NCI-H526 treated with DMSO at 0.1 percent for 48 hours (cell line): Measurements from ENCODE around the gene ARHGEF4.

Source experiments
- DNase-seq: peaks from one replicate; lab custom pipeline; 2025; lab: John Stamatoyannopoulos, UW

ARHGEF4 gene

DNA sequence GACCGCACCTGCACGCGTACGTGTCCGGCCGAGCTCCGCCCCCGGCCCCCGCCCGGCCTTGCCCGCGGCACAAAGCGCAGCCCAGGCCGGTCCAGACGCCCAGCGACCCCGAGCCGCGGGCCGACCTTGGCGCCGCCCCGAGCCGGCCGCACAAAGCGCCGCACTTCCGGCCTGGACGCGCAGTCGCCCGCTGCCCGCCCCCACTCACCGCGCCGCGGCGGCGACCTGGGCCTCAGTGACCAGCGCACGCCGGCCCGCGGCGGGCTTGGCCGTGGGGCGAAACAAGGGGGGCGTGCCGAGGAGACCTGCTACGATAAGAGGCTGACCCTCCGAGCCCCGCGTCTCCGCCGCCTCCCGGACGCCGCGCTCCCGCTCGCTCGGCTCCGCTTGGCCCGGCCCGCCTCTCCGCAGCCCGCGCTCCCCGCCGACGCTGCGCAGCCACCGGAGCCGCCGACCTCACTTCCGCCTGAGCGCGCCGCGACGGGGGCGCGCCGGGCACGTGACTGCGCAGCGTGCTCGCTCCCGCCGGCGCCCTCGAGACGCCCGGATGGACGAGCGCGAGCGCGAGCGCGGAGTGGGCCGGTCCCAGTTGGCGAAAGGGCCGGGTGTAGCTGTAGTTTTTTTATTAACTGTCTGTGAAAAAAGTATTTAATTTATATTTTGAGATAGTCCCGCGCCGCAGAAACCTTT lies 256.4 kb downstream of the ARHGEF4 start, which contains the start of gene FAM168B:
Gene FAM168B, minus strand, starts transcription at position 455 of the 690 bp plus-strand sequence. CDS start 10,814 bp downstream, outside the sequence.
- peak; percentile 78 for DNase-seq

- DNase-seq: peak; percentile 75
These were observed 257.2 kb downstream of the ARHGEF4 start for GRCh38 chr2:131093696-131094462.

GRCh38 chr2:131094463-131095281 lies 258.0 kb downstream of the ARHGEF4 start:
- no peak for DNase-seq
